ENCODE results near the gene NAT16. TPM values are rescaled to one million over a fixed set of nuclear protein-coding genes. Genes with fewer than 3 reads are reported as not detected.

The NAT16 gene
- total and polyA plus RNA-seq, 2 of the 8 experiments (the other 6 are each of a cell fraction or from before 2014, with no cell fraction given): 0.26 to 0.84 TPM

GRCh38 chr7:101128040-101128834, 51.9 kb downstream of the NAT16 start:
- FAIRE-seq (no peak), DNase-seq (ENCODE audit: low read depth in 1 of 2, low spot score in 2 of 2) (no peak)
- ChIA-PET POLR2A (ENCODE audit: partially characterized antibody) (interaction anchor here (1.2 kb wide), 1 partner anchor 84 kb away, joined by 3 read pairs; no protein-coding TSS in a partner anchor), CTCF (ENCODE audit: partially characterized antibody) (interaction anchor here (0.9 to 8.3 kb wide), 10 partner anchors 9 to 152 kb away, joined by 3 to 80 read pairs (median 4); no protein-coding TSS in a partner anchor)
- Histone ChIP-seq H3K4me3 (ENCODE audit: extremely low read depth in 1 of 4, insufficient read depth in 2 of 4, low read depth in 3 of 4, low read length in 4 of 4) (no peak overlapping the region), H3K79me2 (ENCODE audit: control insufficient read depth in 1 of 2, insufficient read depth in 2 of 2, low read length in 2 of 2) (no peaks in the 10 kb centered on the region), H2BK12ac (ENCODE audit: low read depth, low read length) (peak overlapping the region; percentile 53; the same call in 1 of the 2 replicates), H2BK5ac (ENCODE audit: low read depth, low read length) (0 out of 2 replicates have a peak overlapping the region, but pooled peaks have one; percentile 2), H4K5ac (ENCODE audit: insufficient read length, low read depth, low read length) (no peak overlapping the region), H2BK15ac (ENCODE audit: low read length) (peak overlapping the region; percentile 36; the same call in 1 of the 2 replicates), H3K4me2 (ENCODE audit: insufficient read depth in 1 of 2, low read depth in 2 of 2, low read length in 2 of 2) (no peak overlapping the region), H3K23ac (ENCODE audit: insufficient read length) (no peak overlapping the region), H4K8ac (ENCODE audit: extremely low read depth, insufficient read depth, low read length) (no peak overlapping the region), H4K91ac (replicated peaks; ENCODE audit: insufficient read length, low read length) (peak overlapping the region; percentile 36), H3K14ac (ENCODE audit: insufficient read length) (no peak overlapping the region), H3K36me3 (ENCODE audit: control insufficient read depth in 2 of 4, insufficient read depth in 4 of 4, low read length in 3 of 4) (no peaks in the 10 kb centered on the region), H3K27ac (ENCODE audit: low read depth, low read length) (no peak overlapping the region), H3K56ac (replicated peaks; ENCODE audit: insufficient read length, low read depth, low read length) (no peak overlapping the region), H2BK120ac (replicated peaks; ENCODE audit: low read depth, low read length) (no peak overlapping the region), H3K27me3 (replicated peaks in 1 of 4; ENCODE audit: control insufficient read depth in 3 of 4, extremely low read depth in 1 of 4, insufficient read depth in 3 of 4, low read length in 3 of 4) (no peaks in the 10 kb centered on the region; a peak in 1 of 7 replicates), H2BK20ac (ENCODE audit: low read length) (0 out of 2 replicates have a peak overlapping the region, but pooled peaks have one; percentile 15), H2AFZ (ENCODE audit: low read length) (no peak overlapping the region), H3K23me2 (ENCODE audit: low read depth, low read length) (no peaks in the 10 kb centered on the region; the same call in 1 of the 2 replicates), H3K4ac (replicated peaks; ENCODE audit: insufficient read length, low read depth, low read length) (no peak overlapping the region), H3K4me1 (replicated peaks in 1 of 4; ENCODE audit: control insufficient read depth in 3 of 4, insufficient read depth in 4 of 4, low read length in 3 of 4) (peaks cover 6 to 14% (median 11%) of the 10 kb centered on the region in 4 experiments), H3K79me1 (ENCODE audit: low read depth, low read length) (no peaks in the 10 kb centered on the region), H3K18ac (ENCODE audit: extremely low read depth, low read length) (no peak overlapping the region), H3K9ac (replicated peaks in 1 of 4; ENCODE audit: extremely low read depth in 1 of 4, low read depth in 3 of 4, low read length in 3 of 4) (no peak overlapping the region), H2AK5ac (ENCODE audit: low read depth, low read length) (no peak overlapping the region; the same call in 1 of the 2 replicates), H3K9me3 (ENCODE audit: insufficient read depth in 2 of 2, low read depth in 1 of 2, low read length in 1 of 2) (peaks cover 0 to 4% of the 10 kb centered on the region in 2 experiments; a peak in 1 of 4 replicates), H4K20me1 (replicated peaks in 1 of 2; ENCODE audit: control insufficient read depth in 1 of 2, insufficient read depth in 2 of 2, low read length in 2 of 2) (no peaks in the 10 kb centered on the region)
- TF ChIP-seq CEBPB (IDR thresholded peaks at IDR 0.05; ENCODE audit: low read depth, low read length): no peak
- TF ChIP-seq NANOG (IDR thresholded peaks at IDR 0.05; ENCODE audit: insufficient read depth, low read depth, low read length, poor library complexity, severe bottlenecking): no peak
- TF ChIP-seq JUN (IDR thresholded peaks at IDR 0.05; ENCODE audit: low read depth, low read length): no peak
- TF ChIP-seq BACH1 (IDR thresholded peaks at IDR 0.05; ENCODE audit: low read length): no peak
- TF ChIP-seq KDM4A (IDR thresholded peaks at IDR 0.05; ENCODE audit: low read depth, low read length, severe bottlenecking): no peak
- no peak for TF ChIP-seq MAX (IDR thresholded peaks at IDR 0.05)
- TF ChIP-seq GTF2F1 (IDR thresholded peaks at IDR 0.05; ENCODE audit: borderline replicate concordance, low read depth, low read length): no peak
- WGBS, 2 experiments (ENCODE audit: extremely low coverage in 1 of 2, insufficient coverage in 1 of 2, insufficient read length in 1 of 2, insufficient replicate concordance in 2 of 2, low coverage in 1 of 2, low lambda C conversion rate in 2 of 2, missing lambda C conversion rate in 1 of 2): 93% methylated on average over 14 of the region's 14 CpGs; no CpG with 5 or more reads in 1 of the 2 experiments

All from H1 (cell line).